SKM-1 (cell line): Measurements from ENCODE around the gene TTLL13.
"Not testable (repeated sequence)": the region's sequence is repeated elsewhere in the genome, so short reads cannot be mapped to it uniquely, and the experiment has no call there.

Experiments used
- DNase-seq: peaks from one replicate; lab custom pipeline; 2025; ENCODE audit not compliant: unreplicated experiment; lab: John Stamatoyannopoulos, UW

TTLL13 gene

GRCh38 chr15:90280743-90281142, 31.4 kb downstream of the TTLL13 start:
- not testable (repeated sequence) for DNase-seq

- not testable (repeated sequence) for DNase-seq
Measured at GRCh38 chr15:90281637-90282036, 32.3 kb downstream of the TTLL13 start.

GRCh38 chr15:90286678-90287077, 37.3 kb downstream of the TTLL13 start:
- DNase-seq = no peak

- no peak for DNase-seq
Measured at GRCh38 chr15:90287101-90287500, 37.7 kb downstream of the TTLL13 start.

- no peak for DNase-seq
Measured at GRCh38 chr15:90287946-90288345, 38.6 kb downstream of the TTLL13 start.

GRCh38 chr15:90291679-90292356, 42.5 kb downstream of the TTLL13 start:
- no peak for DNase-seq

- not testable (repeated sequence) for DNase-seq
Measured at GRCh38 chr15:90293040-90293810, 43.9 kb downstream of the TTLL13 start.

- no peak for DNase-seq
Measured at GRCh38 chr15:90294159-90294558, 44.8 kb downstream of the TTLL13 start.

GRCh38 chr15:90294601-90295269, 45.4 kb downstream of the TTLL13 start:
- DNase-seq = no peak

GRCh38 chr15:90295270-90295648, 45.9 kb downstream of the TTLL13 start:
- DNase-seq = no peak

GRCh38 chr15:90296316-90296884, 47.0 kb downstream of the TTLL13 start:
- not testable (repeated sequence) for DNase-seq

GRCh38 chr15:90297021-90297420, 47.7 kb downstream of the TTLL13 start:
- no peak for DNase-seq

GRCh38 chr15:90300541-90300940, 51.2 kb downstream of the TTLL13 start:
- no peak for DNase-seq

GRCh38 chr15:90300988-90301706, 51.8 kb downstream of the TTLL13 start:
- no peak for DNase-seq

- DNase-seq = no peak
Measured at GRCh38 chr15:90301707-90302300, 52.4 kb downstream of the TTLL13 start.

- not testable (repeated sequence) for DNase-seq
Measured at GRCh38 chr15:90305355-90305754, 56.0 kb downstream of the TTLL13 start.

GRCh38 chr15:90305932-90306331, 56.6 kb downstream of the TTLL13 start:
- no peak for DNase-seq

- DNase-seq = no peak
Measured at GRCh38 chr15:90306560-90306959, 57.2 kb downstream of the TTLL13 start.

GRCh38 chr15:90307661-90308060, 58.3 kb downstream of the TTLL13 start:
- no peak for DNase-seq

GRCh38 chr15:90309020-90309419, 59.7 kb downstream of the TTLL13 start:
- no peak for DNase-seq
